Measurements from ENCODE around the gene EHMT2. TPM values are rescaled to one million over a fixed set of nuclear protein-coding genes. Genes with fewer than 3 reads are reported as not detected.
"Not testable (repeated sequence)": the region's sequence is repeated elsewhere in the genome, so short reads cannot be mapped to it uniquely, and the experiment has no call there.

Gene EHMT2
- total RNA-seq, 1 donor from 2014 or later: 28.0 TPM

DNA sequence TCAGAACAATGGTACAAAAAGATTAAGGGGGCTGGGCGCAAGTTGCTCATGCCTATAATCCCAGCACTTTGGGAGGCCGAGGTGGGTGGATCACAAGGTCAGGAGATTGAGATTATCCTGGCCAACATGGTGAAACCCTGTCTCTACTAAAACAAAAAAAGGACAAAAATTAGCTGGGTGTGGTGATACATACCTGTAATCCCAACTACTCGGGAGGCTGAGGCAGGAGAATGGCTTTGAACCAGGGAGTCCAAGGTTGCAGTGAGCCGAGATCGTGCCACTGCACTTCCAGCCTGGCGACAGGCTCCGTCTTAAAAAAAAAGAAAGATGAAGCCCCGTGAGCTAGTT is 57.7 kb downstream of the EHMT2 start:
- DNase-seq (ENCODE audit: low read depth in 2 of 2): not testable (repeated sequence)

DNA sequence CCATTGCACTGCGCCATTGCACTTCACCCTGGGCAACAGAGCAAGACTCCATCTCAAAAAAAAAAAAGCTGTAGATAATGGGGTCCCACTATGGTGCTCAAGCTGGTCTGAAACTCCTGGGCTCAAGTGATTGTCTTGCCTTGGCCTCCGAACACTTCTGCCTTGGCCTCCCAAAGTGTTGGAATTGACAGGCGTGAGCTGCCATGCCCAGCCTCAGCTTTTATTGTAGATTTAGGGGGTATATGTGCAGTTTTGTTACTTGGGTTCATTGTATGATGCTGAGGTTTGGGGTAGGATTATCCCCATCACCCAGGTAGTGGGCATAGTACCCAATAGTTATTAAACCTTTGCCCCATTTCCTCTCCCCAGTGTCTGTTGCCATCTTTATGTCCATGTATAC is 58.5 kb downstream of the EHMT2 start:
- no peak for DNase-seq (ENCODE audit: low read depth in 2 of 2)

DNA sequence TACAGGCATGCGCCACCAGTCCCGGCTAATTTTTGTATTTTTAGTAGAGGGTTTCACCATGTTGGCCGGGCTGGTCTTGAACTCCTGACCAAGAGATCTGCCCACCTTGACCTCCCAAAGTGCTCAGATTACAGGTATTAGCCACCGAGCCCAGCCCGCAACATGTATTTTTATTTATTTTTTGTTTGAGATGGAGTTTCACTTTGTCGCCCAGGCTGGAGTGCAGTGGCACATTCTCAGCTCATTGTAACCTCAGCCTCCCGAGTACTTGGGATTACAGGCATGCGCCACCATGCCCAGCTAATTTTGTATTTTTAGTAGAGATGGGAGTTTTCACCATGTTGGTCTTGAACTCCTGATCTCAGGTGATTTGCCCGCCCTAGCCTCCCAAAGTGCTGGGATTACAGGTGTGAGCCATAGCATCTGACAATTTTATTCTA is 59.4 kb downstream of the EHMT2 start:
- DNase-seq (ENCODE audit: low read depth in 2 of 2): not testable (repeated sequence)

DNA sequence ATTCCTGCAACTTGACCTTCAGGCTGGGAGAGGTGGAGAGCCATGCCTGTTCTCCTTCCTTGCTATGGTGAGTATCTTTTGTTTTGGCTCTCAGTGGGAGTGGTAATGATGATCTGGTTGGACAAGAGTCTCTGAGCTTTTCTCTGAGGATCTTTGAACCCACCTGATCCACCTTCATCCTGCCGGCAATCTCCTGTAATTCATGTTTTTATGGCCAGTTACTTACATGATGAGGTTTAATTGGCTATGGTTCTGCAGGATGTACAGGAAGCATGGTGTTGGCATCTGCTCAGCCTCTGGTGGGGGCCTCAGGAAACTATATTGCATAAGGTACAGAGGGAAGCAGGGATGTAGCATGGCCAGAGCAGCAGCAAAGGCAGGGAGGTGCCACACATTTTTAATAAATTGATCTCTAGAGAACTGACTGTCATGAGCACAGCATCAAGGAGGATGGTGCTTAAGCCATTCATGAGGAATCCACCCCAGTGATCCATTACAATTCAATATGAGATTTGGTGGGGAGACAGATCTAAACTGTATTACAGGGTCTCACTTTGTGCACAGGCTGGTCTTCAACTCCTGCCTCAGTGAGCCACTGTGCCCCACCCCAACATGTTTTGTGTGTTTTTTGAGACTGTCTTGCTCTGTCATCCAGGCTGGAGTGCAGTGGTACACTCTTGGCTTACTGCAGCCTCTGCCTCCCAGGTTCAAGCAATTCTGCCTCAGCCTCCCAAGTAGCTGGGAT is 60.0 kb downstream of the EHMT2 start:
- DNase-seq (ENCODE audit: low read depth in 2 of 2): peak; percentile 28 to 75

DNA sequence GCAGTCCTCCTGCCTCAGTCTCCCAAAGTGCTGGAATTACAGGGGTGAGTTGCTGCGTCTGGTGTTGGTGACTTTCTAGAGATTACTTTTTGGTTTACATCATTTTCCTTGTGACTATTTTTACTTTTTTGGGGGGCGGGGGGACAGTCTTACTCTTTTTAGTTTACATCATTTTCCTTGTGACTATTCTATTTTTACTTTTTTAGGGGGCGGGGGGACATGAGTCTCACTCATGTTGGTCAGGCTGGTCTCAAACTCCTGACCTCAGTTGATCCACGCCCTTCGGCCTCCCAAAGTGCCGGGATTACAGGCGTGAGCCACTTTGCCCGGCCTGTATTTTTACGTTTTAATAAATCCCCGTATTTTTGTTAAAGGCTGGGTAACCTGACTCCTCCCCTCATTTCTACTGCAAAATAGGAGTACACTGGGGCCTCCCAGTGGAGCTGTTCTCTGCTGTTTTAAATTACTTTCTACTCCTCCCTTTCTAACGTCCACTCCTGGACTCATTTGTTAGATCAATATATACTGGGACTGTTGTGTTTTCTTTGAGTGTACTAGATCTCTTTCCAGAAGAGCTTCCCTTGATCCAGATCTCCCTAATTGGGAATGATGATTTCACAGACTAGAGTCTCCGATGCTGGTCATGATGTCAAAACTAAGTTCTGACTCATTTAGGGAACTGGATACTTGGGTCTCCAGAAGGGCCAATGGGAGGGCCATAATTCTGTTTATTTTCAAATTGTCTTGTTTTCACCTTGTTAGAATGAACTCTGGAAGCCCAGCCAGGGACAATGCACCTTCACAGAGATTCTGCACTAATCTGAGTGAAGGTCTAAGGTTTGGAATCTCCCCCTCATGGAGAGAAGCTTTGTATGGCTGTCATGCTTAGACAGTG is 60.8 kb downstream of the EHMT2 start:
- DNase-seq (ENCODE audit: low read depth in 2 of 2): peak; percentile 37 to 48

DNA sequence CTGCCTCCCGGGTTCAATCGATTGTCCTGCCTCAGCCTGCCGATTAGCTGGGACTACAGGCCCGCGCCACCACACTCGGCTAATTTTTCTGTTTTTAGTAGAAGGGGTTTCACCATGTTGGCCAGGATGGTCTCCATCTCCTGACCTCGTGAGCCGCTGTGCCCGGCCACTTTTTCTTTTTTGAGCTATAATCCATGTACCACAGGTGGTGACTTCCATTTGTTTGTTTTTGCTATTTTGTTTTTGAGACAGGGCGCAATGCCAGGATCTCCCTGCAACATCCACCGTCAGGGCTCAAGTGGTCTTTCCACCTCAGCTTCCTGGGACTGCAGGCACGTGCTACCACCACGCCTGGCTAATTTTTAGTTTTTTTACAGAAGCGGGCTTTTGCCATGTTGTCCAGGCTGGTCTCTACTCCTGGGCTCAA is 61.4 kb downstream of the EHMT2 start:
- no peak for DNase-seq (ENCODE audit: low read depth in 2 of 2)

DNA sequence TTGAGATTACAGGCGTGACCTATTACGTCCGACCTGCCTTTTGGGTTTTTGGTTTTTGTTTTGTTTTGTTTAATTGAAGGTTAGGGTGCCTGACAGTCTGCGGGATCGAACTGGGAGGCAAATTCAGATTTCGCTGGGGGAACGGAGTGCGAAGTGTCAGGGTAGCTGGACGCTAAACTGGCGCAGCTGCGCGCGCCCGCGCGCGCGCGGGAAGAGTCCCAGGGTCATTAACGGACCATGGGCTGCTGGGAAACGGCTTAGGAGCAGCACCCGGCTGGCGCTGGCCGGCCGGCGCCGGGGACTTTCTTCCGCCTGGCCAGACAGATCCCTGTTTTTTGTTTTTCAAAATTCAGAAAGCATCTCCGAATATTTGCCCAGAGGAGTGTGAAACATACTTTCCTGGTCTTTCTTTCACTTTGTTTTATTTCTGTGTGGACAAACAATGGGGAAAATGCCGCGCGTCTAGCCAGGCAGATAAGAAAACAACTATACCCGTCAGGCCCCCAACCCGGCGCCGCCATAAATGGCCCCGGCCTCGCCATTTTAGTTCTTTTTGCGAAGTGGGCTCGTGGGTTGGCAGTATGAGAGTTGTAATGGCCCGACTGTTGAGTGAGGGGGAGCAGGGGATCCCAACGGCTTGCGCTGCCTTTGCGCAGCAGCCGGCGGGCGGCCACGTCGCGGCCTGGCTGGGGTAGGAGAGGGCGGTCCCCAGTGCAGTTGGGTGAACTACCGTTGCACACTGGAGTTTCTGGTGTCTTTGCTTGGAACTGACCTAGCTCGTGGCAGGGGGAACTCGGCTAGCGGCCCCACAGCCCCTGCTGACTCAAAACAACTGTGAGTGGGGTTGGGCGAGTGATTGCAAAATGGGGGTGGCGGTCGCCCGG is 62.9 kb downstream of the EHMT2 start:
- peak; percentile 86 to 91 for DNase-seq (ENCODE audit: low read depth in 2 of 2)

DNA sequence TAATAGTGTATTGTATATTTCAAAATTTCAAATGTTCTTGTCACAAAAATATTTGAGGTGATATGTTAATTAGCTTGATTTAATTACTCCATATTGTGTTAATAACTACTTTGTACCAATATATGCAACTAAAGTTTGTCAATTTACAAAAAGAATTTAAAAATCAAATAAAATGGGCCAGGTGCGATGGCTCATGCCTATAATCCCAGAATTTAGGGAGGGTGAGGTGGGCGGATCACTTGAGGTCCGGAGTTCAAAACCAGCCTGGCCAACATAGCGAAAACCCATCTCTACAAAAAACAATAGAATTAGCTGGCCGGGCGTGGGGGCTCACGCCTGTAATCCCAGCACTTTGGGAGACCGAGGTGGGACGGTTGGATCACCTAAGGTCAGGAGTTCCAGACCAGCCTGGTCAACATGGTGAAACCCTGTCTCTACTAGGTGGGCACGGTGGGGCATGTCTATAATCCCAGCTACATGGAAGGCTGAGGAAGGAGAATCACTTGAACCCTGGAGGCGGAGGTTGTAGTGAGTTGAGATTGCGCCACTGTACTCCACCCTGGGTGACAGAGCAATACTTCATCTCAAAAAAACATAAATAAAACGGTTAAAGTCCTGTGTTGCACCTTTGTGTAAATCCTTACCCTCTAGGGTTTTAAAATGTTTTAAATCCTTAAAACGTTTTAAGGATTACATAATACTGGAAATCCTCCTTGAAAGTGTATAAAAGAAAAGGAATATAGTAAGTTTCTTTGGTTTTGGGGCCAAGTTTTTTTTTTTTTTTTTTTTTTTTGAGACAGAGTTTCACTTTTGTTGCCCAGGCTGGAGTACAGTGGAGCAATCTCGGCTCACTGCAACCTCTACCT is 65.9 kb downstream of the EHMT2 start:
- DNase-seq (ENCODE audit: low read depth in 2 of 2): no peak

DNA sequence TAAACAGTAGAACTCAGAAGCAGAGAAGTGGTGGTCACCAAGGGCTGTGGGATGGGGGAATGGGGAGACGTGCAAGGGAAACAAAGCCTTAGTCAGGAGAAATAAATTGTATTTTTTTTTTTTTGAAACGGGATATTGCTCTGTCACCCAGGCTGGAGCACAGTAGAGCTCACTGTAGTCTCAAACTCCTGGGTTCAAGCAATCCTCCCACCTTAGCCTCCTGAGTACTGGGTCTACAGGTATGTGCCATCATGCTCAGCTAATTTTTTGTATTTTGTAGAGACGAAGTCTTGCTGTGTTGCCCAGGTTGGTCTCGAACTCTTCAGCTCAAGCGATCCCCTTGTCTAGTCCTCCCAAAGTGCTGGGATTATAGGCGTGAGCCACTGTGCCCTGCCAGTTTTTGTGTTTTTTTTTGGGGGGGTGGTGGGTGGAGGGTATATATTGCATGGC is 66.6 kb downstream of the EHMT2 start:
- DNase-seq (ENCODE audit: low read depth in 2 of 2): no peak

Other genes starting within 250 kb of the EHMT2 start
- 88.3 and 111 TPM in 2 replicates for gene BAG6, start 245.0 kb downstream of the EHMT2 start, total RNA-seq
- 0.22 and 0.40 TPM in 2 replicates for gene APOM, start 241.8 kb downstream of the EHMT2 start, total RNA-seq
- gene C6orf47, start 236.9 kb downstream of the EHMT2 start, total RNA-seq: 15.5 and 24.0 TPM in 2 replicates
- gene GPANK1, start 232.7 kb downstream of the EHMT2 start, total RNA-seq: 8.5 and 12.1 TPM in 2 replicates
- 64.1 and 67.6 TPM in 2 replicates for gene CSNK2B, start 231.6 kb downstream of the EHMT2 start, total RNA-seq
- gene LY6G5B, start 227.7 kb downstream of the EHMT2 start, total RNA-seq: 0.44 and 1.2 TPM in 2 replicates
- 1.4 and 1.7 TPM in 2 replicates for gene LY6G5C, start 216.6 kb downstream of the EHMT2 start, total RNA-seq
- gene ABHD16A, start 194.4 kb downstream of the EHMT2 start, total RNA-seq: 41.2 and 69.8 TPM in 2 replicates
- gene LY6G6F, start 190.8 kb downstream of the EHMT2 start, total RNA-seq: not detected in 2 replicates
- gene LY6G6D, start 182.3 kb downstream of the EHMT2 start, total RNA-seq: not detected in 2 replicates
- not detected in 2 replicates for gene LY6G6C, start 176.0 kb downstream of the EHMT2 start, total RNA-seq
- not detected in 2 replicates for gene MPIG6B, start 174.3 kb downstream of the EHMT2 start, total RNA-seq
- 109 and 159 TPM in 2 replicates for gene DDAH2, start 168.4 kb downstream of the EHMT2 start, total RNA-seq
- gene CLIC1, start 161.2 kb downstream of the EHMT2 start, total RNA-seq: 469 and 552 TPM in 2 replicates
- 1.4 and 2.6 TPM in 2 replicates for gene MSH5, start 157.7 kb downstream of the EHMT2 start, total RNA-seq
- 1.6 and 2.0 TPM in 2 replicates for gene SAPCD1, start 135.0 kb downstream of the EHMT2 start, total RNA-seq
- under 0.01 and 0.40 TPM in 2 replicates for gene VWA7, start 120.4 kb downstream of the EHMT2 start, total RNA-seq
- gene VARS1, start 101.9 kb downstream of the EHMT2 start, total RNA-seq: 36.3 and 39.0 TPM in 2 replicates
- gene LSM2, start 90.7 kb downstream of the EHMT2 start, total RNA-seq: 29.2 and 29.8 TPM in 2 replicates
- gene HSPA1L, start 82.4 kb downstream of the EHMT2 start, total RNA-seq: 0.87 and 1.8 TPM in 2 replicates
- 40.8 and 93.3 TPM in 2 replicates for gene HSPA1A, start 82.2 kb downstream of the EHMT2 start, total RNA-seq
- gene HSPA1B, start 70.0 kb downstream of the EHMT2 start, total RNA-seq: 23.8 and 30.2 TPM in 2 replicates
- gene NEU1, start 34.9 kb downstream of the EHMT2 start, total RNA-seq: 41.2 and 50.0 TPM in 2 replicates
- gene SLC44A4, start 18.7 kb downstream of the EHMT2 start, total RNA-seq: not detected in 2 replicates
- gene ZBTB12, start 4.4 kb upstream of the EHMT2 start, total RNA-seq: 2.2 and 3.6 TPM in 2 replicates
- gene C2, start 30.0 kb upstream of the EHMT2 start, total RNA-seq: under 0.01 TPM in 1 of 2 replicates, not detected in the other
- gene CFB, start 48.4 kb upstream of the EHMT2 start, total RNA-seq: 0.44 and 0.60 TPM in 2 replicates
- gene NELFE, start 61.3 kb upstream of the EHMT2 start, total RNA-seq: 54.3 and 55.8 TPM in 2 replicates
- gene SKIC2, start 61.5 kb upstream of the EHMT2 start, total RNA-seq: 22.7 and 30.2 TPM in 2 replicates
- gene DXO, start 74.4 kb upstream of the EHMT2 start, total RNA-seq: 5.9 and 10.1 TPM in 2 replicates
- gene C4A, start 84.4 kb upstream of the EHMT2 start, total RNA-seq: 0.44 and 1.8 TPM in 2 replicates
- gene C4B, start 117.1 kb upstream of the EHMT2 start, total RNA-seq: 0.44 and 1.4 TPM in 2 replicates
- gene CYP21A2, start 140.7 kb upstream of the EHMT2 start, total RNA-seq: not detected in 2 replicates
- gene TNXB, start 211.6 kb upstream of the EHMT2 start, total RNA-seq: 0.44 and 4.2 TPM in 2 replicates
- gene ATF6B, start 230.5 kb upstream of the EHMT2 start, total RNA-seq: 9.6 and 11.5 TPM in 2 replicates
- 4.0 and 5.0 TPM in 2 replicates for gene FKBPL, start 232.6 kb upstream of the EHMT2 start, total RNA-seq